ENCODE results near the gene SOX11.
A peak's percentile ranks its signal among the peaks of the same experiment; 100 is the strongest.

Gene SOX11

GRCh38 chr2:5692561-5693286 is 540 bp downstream of the SOX11 start:
- peak; percentile 73 for DNase-seq

- peak; percentile 70 for DNase-seq
These were observed 1.4 kb downstream of the SOX11 start for GRCh38 chr2:5693287-5694201.

- peak; percentile 64 for DNase-seq
These were observed 2.1 kb downstream of the SOX11 start for GRCh38 chr2:5694306-5694705.

- DNase-seq: peak; percentile 66
These were observed 3.6 kb downstream of the SOX11 start for GRCh38 chr2:5695654-5696403.

GRCh38 chr2:5696404-5696944 is 4.3 kb downstream of the SOX11 start:
- peak; percentile 66 for DNase-seq

- peak; percentile 84 for DNase-seq
These were observed 4.8 kb downstream of the SOX11 start for GRCh38 chr2:5696945-5697521.

GRCh38 chr2:5697562-5697961 is 5.4 kb downstream of the SOX11 start:
- no peak for DNase-seq

GRCh38 chr2:5698134-5698533 is 6.0 kb downstream of the SOX11 start:
- DNase-seq: no peak

- DNase-seq: no peak
These were observed 7.8 kb downstream of the SOX11 start for GRCh38 chr2:5699963-5700362.

- DNase-seq: no peak
These were observed 8.4 kb downstream of the SOX11 start for GRCh38 chr2:5700551-5700950.

- no peak for DNase-seq
These were observed 9.1 kb downstream of the SOX11 start for GRCh38 chr2:5701266-5701665.

GRCh38 chr2:5703166-5703565 is 11.0 kb downstream of the SOX11 start:
- no peak for DNase-seq

GRCh38 chr2:5705490-5705889 is 13.3 kb downstream of the SOX11 start:
- no peak for DNase-seq

GRCh38 chr2:5706717-5707455 is 14.7 kb downstream of the SOX11 start:
- DNase-seq: no peak

GRCh38 chr2:5710615-5711014 is 18.4 kb downstream of the SOX11 start:
- DNase-seq: no peak

GRCh38 chr2:5713101-5713500 is 20.9 kb downstream of the SOX11 start:
- DNase-seq: no peak

GRCh38 chr2:5719629-5720334 is 27.6 kb downstream of the SOX11 start:
- DNase-seq: no peak

GRCh38 chr2:5720426-5720825 is 28.2 kb downstream of the SOX11 start:
- DNase-seq: no peak

GRCh38 chr2:5722236-5722635 is 30.1 kb downstream of the SOX11 start:
- DNase-seq: no peak

GRCh38 chr2:5723791-5724735 is 31.9 kb downstream of the SOX11 start:
- DNase-seq: no peak

All from NCI-H345 (cell line).